Central memory CD8-positive, alpha-beta T cell (primary cell): ENCODE results near the gene SBF2.

Source experiments
- ATAC-seq: fragments of 150-1000 bp; cut with Tn5 transposase; replicated peaks from 2 replicates; pipeline ENCODE4 v1.10.0; 2022; ENCODE audit warnings: mild to moderate bottlenecking, moderate FRiP score, moderate number of reproducible peaks; ENCODE audit not compliant: poor library complexity, severe bottlenecking; ENCODE audit errors: extremely low read depth
- DNase-seq, 2 donors: peaks; one replicate each; pipeline ENCODE4 v3.0.0; 2021; ENCODE audit warnings: low spot score in 2 of 2
- H3K27ac Mint-ChIP-seq: one replicate; pipeline ENCODE4 v1.8.0; 2022; ENCODE audit warnings: low read depth, mild to moderate bottlenecking, moderate library complexity, mixed read lengths
- H3K27me3 Mint-ChIP-seq: one replicate; pipeline ENCODE4 v1.8.0; 2022; ENCODE audit warnings: mixed read lengths
- H3K36me3 Mint-ChIP-seq: one replicate; pipeline ENCODE4 v1.8.0; 2022; ENCODE audit warnings: mild to moderate bottlenecking, moderate library complexity, mixed read lengths; ENCODE audit not compliant: insufficient read depth
- H3K4me1 Mint-ChIP-seq: one replicate; pipeline ENCODE4 v1.8.0; 2022; ENCODE audit warnings: mixed read lengths
- H3K4me3 Mint-ChIP-seq: one replicate; pipeline ENCODE4 v1.8.0; 2022; ENCODE audit warnings: mild to moderate bottlenecking, moderate library complexity, mixed read lengths
- H3K9me3 Mint-ChIP-seq: one replicate; pipeline ENCODE4 v1.8.0; 2022; ENCODE audit warnings: mixed read lengths

The SBF2 gene

GRCh38 chr11:10293423-10294289 lies at the start of gene SBF2:
TSS of gene SBF2 (minus strand) at chr11:10294219. CDS start at chr11:10294069, 150 bp downstream.
- DNase-seq (peak in 1 of 2 donors; percentile 49), ATAC-seq (peak; percentile 35)
- Mint-ChIP-seq H3K4me3 (peak within 1 kb of the TSS; percentile 80), H3K27me3 (peaks cover 28% of the 10 kb centered on the region), H3K4me1 (peaks cover 36% of the 10 kb centered on the region), H3K36me3 (peaks cover 1% of the 10 kb centered on the region), H3K27ac (peak within 1 kb of the TSS; percentile 62), H3K9me3 (no peaks in the 10 kb centered on the region)

- Mint-ChIP-seq H3K27ac (no peak overlapping the region), H3K36me3 (no peaks in the 10 kb centered on the region), H3K9me3 (no peaks in the 10 kb centered on the region), H3K27me3 (peaks cover 66% of the 10 kb centered on the region), H3K4me1 (no peaks in the 10 kb centered on the region), H3K4me3 (no peak overlapping the region)
- no peak for ATAC-seq
- no peak for DNase-seq
Measured at GRCh38 chr11:10338287-10338686, 44.3 kb upstream of the SBF2 start.

- Mint-ChIP-seq H3K27ac (no peak overlapping the region), H3K4me3 (no peak overlapping the region), H3K27me3 (peaks cover 46% of the 10 kb centered on the region), H3K36me3 (no peaks in the 10 kb centered on the region), H3K4me1 (no peaks in the 10 kb centered on the region), H3K9me3 (no peaks in the 10 kb centered on the region)
- ATAC-seq = no peak
- DNase-seq = no peak
Measured at GRCh38 chr11:10333490-10333889, 39.5 kb upstream of the SBF2 start.

DNA sequence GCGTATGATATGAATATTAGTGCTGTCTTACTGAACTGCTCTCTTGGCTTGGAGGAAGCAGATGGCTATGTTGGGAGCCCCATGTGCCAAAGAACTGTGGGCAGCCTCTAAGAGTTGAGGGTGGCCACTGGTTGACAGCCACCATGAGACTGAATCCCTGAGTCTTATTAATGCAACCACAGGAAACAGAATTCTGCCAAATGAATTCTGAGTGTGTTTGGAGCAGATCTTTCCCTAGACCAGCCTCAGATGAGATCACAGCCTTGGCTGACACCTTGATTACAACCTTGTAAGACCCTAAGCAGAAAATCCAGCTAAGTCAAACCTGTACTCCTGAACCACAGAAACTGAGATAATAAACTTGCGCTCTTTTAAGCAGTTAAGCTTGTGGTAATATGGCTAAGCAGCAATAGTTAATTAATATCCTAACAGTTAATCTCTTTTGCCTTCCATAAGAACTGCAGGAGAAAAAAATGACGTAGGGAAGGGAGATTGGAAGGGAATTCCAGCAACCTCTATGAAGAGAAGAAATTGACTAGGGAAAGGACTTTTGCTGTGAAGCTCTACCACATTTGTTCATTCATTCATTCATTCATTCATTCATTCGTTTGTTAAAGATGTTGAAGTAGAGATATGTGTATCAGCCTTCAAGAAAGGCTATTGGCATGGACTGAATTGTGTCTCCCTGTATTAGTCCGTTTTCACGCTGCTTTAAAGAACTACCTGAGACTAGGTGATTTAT lies 37.7 kb upstream of the SBF2 start:
- H3K27ac Mint-ChIP-seq = no peak overlapping the region
- DNase-seq (no peak), ATAC-seq (no peak)
- H3K36me3 Mint-ChIP-seq = no peaks in the 10 kb centered on the region
- H3K4me1 Mint-ChIP-seq = no peaks in the 10 kb centered on the region
- H3K4me3 Mint-ChIP-seq = no peak overlapping the region
- peaks cover 37% of the 10 kb centered on the region for H3K27me3 Mint-ChIP-seq
- no peaks in the 10 kb centered on the region for H3K9me3 Mint-ChIP-seq

DNA sequence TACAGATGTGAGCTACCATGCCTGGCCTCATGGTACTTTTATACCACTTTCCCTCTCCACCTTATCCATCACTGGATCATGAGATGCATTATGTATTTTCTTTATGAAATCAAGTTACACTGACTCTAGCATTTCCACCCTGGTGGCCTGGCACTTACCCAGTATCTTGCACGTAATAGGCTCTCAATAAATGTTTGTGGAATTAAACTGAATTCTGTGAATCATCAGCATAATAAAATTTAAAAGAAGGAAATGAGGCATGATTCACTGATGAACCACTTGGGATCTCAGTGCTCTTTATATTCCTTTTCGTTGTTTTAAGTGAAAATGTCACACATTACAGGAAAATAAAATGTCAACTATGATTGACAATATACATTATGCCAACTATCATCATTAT lies 35.9 kb upstream of the SBF2 start:
- Mint-ChIP-seq H3K27me3 (peaks cover 45% of the 10 kb centered on the region), H3K27ac (no peak overlapping the region), H3K36me3 (no peaks in the 10 kb centered on the region), H3K4me3 (no peak overlapping the region), H3K9me3 (no peaks in the 10 kb centered on the region), H3K4me1 (no peaks in the 10 kb centered on the region)
- no peak for DNase-seq
- no peak for ATAC-seq

GRCh38 chr11:10329356-10329755 lies 35.3 kb upstream of the SBF2 start:
- no peak for DNase-seq
- ATAC-seq = no peak
- no peak overlapping the region for H3K4me3 Mint-ChIP-seq
- no peaks in the 10 kb centered on the region for H3K4me1 Mint-ChIP-seq
- no peaks in the 10 kb centered on the region for H3K36me3 Mint-ChIP-seq
- no peak overlapping the region for H3K27ac Mint-ChIP-seq
- H3K9me3 Mint-ChIP-seq = no peaks in the 10 kb centered on the region
- peaks cover 45% of the 10 kb centered on the region for H3K27me3 Mint-ChIP-seq

GRCh38 chr11:10328314-10329098 lies 34.5 kb upstream of the SBF2 start:
- no peaks in the 10 kb centered on the region for H3K36me3 Mint-ChIP-seq
- H3K4me1 Mint-ChIP-seq = no peaks in the 10 kb centered on the region
- DNase-seq = no peak
- H3K9me3 Mint-ChIP-seq = no peaks in the 10 kb centered on the region
- ATAC-seq = no peak
- no peak overlapping the region for H3K27ac Mint-ChIP-seq
- peaks cover 45% of the 10 kb centered on the region for H3K27me3 Mint-ChIP-seq
- H3K4me3 Mint-ChIP-seq = no peak overlapping the region

- DNase-seq (no peak), ATAC-seq (no peak)
- Mint-ChIP-seq H3K36me3 (no peaks in the 10 kb centered on the region), H3K4me1 (no peaks in the 10 kb centered on the region), H3K9me3 (no peaks in the 10 kb centered on the region), H3K27ac (no peak overlapping the region), H3K27me3 (peaks cover 43% of the 10 kb centered on the region), H3K4me3 (no peak overlapping the region)
Measured at GRCh38 chr11:10327254-10327653, 33.2 kb upstream of the SBF2 start.

GRCh38 chr11:10326012-10326964 lies 32.3 kb upstream of the SBF2 start:
- DNase-seq = no peak
- Mint-ChIP-seq H3K36me3 (no peaks in the 10 kb centered on the region), H3K27me3 (peaks cover 33% of the 10 kb centered on the region), H3K27ac (no peak overlapping the region), H3K4me1 (no peaks in the 10 kb centered on the region), H3K4me3 (no peak overlapping the region), H3K9me3 (no peaks in the 10 kb centered on the region)
- ATAC-seq = no peak

GRCh38 chr11:10325277-10326011 lies 31.4 kb upstream of the SBF2 start:
- no peaks in the 10 kb centered on the region for H3K36me3 Mint-ChIP-seq
- DNase-seq (no peak), ATAC-seq (no peak)
- H3K9me3 Mint-ChIP-seq = no peaks in the 10 kb centered on the region
- H3K27me3 Mint-ChIP-seq = peaks cover 32% of the 10 kb centered on the region
- H3K27ac Mint-ChIP-seq = no peak overlapping the region
- H3K4me1 Mint-ChIP-seq = no peaks in the 10 kb centered on the region
- H3K4me3 Mint-ChIP-seq = no peak overlapping the region

DNA sequence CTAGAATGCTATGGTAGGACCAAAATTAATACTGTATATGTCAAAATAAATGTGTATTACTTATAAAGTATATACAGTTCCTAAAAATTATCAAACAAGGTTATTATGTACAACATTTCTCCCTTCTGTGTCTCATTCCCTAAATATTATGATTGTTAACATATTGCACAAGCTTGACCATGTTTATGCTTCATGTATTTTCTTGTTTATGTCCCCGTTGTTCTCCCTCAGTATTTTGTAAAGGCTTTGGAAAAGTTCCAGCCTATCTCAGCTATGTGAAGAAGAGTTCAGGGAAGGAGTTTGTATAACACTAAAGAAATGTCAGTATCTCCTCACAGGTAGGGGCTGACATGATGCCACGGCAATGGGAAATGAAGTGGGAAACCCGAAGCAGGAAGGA lies 30.5 kb upstream of the SBF2 start:
- no peaks in the 10 kb centered on the region for H3K36me3 Mint-ChIP-seq
- H3K4me1 Mint-ChIP-seq = no peaks in the 10 kb centered on the region
- no peak for DNase-seq
- H3K9me3 Mint-ChIP-seq = no peaks in the 10 kb centered on the region
- H3K4me3 Mint-ChIP-seq = no peak overlapping the region
- no peak overlapping the region for H3K27ac Mint-ChIP-seq
- H3K27me3 Mint-ChIP-seq = peaks cover 32% of the 10 kb centered on the region
- ATAC-seq = no peak
